Measurements from ENCODE around the gene SMIM24.

The SMIM24 gene

DNA sequence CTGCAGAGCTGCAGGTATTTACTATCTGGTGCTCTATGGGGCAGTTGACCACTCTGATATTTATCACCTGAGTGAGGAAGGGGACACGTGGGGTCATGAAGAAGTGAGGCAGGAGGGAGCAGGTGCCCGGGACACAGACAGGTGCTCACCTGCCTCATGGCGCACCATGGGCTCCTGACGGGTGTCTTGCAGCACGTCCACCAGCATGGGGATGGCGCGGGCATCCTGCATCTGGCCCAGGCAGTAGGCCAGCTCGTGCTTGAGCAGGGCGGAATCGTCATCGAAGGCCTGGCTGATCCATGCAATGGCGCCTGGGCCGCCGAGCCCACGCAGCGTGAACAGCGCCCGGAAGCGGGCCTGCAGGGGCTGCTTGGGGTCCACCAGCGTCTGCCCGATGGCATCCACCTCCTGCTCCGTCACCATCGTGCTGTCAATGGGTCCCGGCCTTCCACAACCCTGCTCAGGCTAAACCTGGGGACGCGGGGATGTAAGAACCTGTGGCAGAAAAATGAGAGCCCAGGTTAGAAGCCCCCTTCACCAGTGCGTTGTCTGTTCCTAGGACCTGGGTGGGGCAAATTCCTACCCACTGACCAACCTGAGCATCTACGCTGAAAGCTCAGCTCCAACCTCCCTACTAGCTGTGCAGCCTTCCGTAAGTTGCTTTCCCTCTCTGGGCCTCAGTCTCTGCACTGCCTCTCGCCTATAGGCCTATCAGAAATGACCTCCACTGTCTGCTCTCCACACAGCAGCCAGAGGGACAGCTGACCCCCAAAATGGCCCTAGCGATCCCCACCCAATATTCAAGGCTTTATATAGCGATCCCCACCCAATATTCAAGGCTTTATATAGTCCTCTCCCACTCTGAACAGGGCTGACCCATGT lies 16.3 kb upstream of the SMIM24 start:
- no peak for DNase-seq

DNA sequence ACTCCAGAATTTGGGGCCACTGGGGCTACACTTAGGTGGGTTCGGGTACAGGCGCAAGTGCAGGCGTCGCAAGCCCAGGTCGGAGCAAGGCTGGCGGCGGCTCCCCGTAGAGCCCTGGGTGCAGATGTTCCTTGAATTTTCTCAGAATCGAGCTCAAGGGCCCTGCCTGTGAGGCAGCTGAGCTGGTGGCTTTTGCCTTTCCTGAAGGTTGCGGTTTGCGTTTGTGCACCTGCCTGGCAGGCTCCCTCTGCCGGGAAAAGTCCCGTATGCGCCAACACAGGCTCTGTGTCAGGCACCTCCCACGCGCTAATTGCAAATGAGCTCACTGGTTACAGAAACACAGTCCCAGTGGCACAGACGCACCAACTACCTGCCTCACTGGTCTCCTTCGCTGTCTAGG lies 14.2 kb upstream of the SMIM24 start:
- peak; percentile 87 for DNase-seq

DNA sequence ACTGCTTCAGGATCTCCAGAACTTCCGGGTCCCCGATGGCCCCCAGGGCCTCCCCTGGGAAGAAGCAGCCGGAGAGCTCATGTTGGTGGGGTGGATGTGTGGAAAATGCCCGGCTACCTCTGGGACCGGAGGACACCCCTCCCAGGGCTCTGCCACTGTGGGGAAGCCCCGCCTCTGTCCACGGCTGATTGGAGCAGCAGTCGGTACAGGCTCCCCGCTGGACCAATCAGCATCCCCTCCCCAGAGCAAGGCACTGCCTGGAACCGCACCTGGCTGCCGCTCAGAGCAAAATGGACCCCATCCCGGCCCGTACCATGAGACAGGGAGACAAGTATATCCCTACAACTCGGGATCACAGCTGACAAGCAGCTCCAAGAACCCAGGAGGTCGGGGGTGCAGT lies 13.7 kb upstream of the SMIM24 start:
- DNase-seq, result no peak

DNA sequence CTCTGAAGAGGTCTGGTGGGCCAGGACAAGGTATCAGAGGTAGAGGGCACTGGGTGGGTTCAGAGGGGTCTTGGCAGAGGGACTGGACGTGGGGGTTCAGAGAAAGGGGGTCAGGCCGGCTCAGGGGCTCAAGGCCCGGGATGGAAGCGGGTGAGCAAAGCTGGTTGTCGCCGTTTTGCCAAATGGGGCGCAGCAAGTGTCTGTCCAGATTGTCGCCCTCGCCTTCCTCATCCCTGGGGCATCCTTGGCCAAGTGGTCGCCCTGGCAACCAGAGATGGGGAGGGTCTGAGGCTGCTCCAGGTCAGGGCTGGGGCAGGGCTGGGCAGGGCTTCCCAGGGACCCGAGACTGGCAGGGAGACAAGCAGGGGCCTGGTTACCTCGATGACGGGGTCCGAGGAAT lies 13.3 kb upstream of the SMIM24 start:
- no peak for DNase-seq

DNA sequence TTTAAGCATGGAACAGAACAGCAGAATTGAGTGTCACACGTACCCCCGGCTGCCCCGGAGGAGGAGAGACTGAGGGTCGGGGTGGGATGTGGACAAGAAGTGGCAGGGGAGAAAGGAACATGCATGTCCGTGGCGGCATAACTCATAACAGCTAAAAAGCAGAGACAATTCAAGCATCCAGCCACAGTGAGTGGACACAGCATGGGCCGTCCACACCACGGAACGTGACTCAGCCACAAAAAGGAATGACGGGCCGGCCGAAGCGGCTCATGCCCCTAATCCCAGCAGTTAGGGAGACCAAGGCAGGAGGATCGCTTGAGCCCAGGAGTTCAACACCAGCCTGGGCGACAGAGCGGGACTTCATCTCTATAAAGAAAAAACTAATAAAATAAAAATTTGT lies 12.6 kb upstream of the SMIM24 start:
- DNase-seq, result no peak

DNA sequence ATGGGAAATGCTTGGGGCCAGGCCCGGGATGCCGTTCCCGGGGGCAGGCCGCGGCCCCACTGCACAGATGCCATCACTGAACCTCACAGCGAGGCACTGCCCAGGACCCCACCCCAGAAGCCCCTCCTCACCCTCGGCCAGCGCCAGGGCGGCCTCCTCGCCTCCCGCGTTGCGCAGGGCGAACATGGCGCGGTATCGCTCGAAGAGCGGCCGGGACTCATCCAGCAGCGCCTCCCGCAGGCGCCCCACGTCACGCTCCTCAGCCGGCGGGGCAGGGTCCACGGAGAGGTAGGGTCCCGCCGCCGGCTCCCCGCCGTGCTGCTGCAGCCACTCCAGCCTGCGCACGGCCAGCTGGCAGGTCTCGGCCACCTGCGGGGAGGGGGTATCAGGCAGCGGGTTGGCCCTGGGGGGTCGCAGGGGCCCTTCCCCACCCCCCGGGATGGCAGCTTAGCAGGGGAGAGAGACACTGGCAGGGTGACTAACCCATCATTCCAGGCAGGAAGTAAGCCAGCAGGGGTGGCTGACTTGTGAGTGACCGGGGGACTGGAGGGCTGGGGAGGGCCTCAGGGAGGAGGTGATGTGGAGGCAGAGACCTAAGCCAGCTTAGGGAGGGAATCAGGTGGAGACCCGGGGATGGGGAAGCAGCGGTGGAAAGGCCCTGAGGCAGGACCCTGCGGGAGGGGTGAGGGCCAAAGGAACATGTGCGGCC lies 12.0 kb upstream of the SMIM24 start:
- no peak for DNase-seq

DNA sequence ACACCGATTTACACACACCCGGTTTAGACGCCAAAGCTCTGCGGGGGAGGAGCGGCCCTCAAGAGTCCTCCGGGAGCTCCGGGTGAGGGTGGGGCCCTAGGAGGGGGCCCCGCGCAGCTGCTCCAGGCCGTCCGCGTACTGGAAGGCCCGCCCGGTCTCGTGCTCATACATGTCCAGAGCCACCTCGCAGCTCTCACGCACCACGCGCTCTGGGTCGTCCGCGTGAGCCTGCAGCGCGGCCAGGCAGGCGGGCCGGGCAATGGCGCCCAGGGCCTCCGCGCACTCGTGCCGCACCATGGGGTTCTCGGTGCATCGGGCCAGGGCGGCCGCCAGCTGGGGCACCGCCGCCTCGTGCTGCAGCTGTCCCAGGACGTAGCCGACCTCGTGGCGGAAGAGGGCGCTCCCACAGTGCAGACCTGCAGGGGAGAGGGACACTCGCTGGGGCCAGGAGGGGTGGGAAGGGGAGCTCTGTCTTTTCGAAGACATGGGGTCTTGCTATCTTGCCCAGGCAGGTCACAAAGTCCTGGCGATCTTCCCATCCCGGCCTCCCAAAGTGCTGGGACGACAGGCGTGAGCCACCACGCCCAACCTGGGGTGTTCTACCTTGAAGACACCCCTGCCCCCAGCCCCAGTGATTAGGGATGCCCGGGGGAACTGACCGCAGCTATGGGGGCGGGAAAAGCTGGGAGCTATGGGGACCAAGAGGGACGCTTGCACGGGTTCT lies 11.2 kb upstream of the SMIM24 start:
- no peak for DNase-seq

DNA sequence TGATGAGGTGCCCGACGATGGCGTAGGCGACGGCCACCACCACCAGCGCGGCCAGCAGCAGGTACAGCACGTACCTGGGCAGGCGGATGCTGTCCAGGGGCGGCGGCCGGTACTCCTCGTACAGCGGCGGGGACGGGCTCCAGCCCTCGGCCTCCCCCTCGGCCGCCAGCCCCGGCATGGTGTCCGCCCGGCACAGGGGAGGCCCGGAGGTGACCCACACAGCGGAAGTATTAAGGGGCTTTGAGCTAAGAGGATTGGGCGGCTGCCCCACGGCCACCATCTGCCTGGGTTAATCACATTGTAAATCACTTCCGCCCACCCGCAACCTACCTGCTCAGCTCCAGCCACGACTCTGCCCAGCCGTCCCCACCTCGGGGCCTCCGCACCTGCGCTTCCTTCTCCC lies 2.9 kb upstream of the SMIM24 start, which contains the start of gene SMIM44:
SMIM44 (minus strand) TSS at position 216 of the 403 bp plus-strand sequence; CDS start at position 178, 38 bp downstream.
- DNase-seq, result no peak

DNA sequence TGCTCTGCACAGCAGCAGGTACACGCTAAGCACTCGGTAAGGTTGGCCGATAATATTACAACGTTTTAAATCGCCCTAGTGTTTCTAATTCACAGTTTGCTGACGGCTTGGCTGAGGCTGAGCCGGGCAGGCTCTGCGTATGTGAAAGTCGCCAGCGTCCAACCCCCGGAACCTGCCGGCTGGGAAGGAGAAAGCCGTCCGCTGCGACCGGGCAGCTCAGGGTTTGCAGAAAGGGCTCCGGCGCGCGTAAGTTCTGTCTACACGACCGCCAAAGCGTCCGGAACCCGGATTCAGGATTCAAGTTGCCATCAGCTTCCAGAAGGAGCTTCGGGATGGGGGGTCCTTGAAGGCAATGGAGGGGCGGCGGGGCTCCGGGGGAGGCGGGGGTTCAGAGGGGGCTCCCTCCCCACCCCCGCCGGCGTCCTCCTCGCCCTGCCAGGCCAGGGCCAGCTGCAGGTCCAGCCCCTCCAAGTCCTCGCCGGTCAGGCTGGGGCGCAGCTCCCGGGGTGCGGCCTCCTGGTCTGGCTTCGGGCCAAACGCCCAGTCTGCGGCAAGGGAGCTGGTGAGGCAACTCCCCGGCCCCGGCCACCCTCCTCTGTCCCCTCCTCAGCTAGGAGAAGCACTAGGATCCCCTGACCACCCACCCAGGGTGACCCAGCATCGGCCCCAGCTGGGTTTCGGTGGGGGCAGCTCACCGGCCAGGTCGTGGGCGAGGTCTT lies 2.3 kb upstream of the SMIM24 start:
- no peak for DNase-seq

DNA sequence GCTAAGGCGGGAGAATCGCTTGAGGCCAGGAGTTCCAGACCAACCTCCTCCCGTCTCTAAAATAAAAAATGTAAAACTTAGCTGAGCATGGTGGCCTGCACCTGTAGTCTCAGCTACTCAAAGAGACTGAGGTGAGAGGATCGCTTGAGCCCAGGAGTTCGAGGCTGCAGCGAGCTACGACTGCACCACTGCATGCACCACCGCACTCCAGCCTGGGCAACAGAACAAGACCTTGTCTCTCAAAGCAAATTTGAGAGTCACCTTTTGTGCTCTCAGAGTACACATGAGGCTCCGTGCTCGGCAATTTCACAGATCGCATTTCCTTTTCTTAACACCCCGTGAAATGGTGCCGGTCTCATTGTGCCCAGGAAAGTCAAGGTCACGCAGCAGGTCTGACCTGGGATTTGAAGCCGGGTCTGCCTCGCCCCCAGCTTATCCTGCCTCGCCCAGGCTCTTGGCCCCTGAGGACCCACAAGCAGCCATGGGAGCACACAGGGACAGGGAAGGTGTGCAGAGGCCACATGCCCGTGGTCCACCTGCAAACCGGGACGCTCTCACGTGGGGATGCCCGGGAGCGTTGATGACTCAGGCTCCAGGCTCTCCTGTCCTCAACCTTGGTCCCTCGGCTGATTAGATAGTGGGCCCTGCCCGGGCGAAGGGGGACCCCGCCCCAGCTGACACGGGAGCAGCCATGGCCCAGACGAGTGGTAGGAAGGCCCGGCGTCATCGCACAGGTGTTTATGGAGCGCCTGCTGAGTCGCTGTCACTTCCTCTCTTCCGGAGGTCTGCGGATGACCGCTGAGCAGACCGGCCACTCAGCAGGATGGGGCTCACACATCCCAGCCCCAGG lies 1.1 kb upstream of the SMIM24 start:
- DNase-seq, result no peak

DNA sequence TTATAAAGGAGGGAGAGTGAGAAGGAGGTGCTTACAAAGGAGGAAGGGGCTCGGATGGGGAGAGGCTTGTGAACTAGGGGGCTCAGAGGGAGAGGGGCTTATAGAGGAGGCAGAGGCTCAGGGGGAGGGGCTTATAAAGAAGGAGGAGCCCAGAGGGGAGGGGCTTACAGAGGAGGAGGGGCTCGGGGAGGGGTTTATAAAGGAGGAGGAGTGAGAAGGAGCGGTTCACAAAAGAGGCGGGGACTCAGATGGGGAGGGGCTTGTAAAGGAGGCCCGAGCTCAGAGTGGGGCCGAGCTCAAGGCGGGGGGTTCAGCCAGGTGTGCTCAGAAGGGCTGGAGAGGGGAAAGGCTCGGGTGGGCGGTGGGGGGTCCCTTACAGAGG lies 500 bp downstream of the SMIM24 start:
- DNase-seq, result no peak

DNA sequence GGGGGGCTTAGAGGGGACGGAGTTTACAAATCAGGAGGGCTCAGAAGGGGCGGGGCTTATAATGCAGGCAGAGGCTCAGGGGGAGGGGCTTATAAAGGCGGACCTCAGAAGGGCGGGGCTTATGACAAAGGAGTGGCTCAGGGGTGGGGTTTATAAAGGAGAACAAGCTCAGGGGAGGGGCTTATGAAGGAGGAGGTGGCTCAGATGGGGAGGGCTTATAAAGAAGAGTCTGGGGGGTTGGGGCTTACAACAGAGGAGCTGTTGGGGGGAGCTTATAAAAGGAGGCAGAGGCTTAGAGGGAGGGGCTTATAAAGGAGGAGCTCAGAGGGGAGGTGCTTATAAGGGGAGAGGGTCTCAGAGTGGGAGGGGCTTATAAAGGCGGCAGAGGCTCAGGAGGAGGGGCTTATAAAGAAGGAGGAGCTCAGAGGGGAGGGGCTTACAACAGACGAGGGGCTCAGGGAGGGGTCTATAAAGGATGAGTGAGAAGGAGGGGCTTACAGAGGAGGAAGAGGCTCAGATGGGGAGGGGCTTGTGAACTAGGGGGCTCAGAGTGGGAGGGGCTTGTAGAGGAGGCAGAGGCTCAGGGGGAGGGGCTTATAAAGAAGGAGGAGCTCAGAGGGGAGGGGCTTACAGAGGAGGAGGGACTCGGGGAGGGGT lies 1.0 kb downstream of the SMIM24 start:
- no peak for DNase-seq

DNA sequence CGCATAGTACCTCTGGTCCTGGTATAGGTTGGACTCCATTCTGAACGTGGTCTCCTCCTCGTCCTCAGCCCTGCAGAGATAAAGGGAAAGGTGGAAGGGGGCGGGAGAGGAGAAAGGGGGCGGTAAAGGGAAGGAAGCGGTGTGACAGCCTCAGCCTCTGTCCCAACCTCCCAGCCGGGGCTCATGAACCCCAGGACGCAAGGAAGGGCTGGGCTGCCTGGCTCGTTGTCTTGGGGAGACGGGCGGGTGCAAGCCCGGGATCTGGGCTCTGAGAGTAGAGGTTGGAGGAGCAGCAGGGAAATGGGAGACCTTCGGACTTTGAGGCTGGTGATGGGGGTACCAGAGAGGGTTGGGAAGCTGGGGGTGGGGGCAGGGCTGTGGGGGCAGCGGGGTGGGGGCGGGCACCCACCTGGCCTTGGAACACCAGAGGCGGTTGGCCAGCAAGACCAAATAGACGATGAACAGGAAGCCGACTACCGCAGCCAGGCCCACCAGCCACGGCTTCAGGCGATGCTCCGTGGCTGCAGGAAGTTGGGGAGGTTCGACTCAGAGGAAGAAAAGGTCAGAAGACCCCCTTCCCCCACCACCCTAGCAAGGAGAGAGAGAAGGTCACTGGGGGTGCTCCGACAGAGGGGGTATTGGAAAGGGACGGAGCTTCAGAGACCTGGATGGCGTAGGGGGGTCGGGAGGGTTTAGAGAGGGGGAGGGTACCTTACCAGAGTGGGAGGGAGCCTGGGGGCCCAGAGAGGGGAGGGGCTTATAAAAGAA lies 1.7 kb downstream of the SMIM24 start:
- DNase-seq, result no peak

DNA sequence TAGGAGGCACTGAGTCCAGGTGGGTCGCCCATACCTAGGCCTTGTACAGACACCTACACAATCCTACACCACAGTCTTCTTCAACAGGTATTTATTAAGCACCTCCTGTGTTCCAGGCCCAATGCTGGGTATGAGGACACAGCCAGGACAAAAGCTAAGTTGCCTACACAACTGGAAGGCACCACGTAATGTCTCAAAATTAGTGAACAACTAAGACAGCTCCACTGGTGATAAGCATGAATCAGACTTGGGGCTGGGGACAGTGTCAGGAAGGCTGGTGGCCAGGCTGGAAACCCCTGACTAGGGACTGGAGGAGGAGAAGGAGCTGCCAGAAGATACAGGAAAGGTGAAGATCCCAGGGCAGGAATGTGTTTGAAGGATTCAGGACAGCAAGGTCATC lies 2.4 kb downstream of the SMIM24 start:
- no peak for DNase-seq

DNA sequence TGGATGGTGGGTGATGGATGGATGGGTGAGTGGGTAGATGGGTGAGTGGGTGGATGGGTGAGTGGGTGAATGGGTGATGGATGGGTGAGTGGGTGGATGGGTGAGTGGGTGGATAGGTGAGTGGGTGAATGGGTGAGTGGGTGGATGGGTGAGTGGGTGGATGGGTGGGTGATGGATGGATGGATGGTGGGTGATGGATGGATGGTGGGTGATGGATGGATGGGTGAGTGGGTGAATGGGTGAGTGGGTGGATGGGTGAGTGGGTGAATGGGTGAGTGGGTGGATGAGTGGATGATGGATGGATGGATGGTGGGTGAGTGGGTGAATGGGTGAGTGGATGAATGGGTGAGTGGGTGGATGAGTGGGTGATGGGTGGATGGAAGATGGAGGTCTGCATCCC lies 2.8 kb downstream of the SMIM24 start:
- DNase-seq, result no peak

DNA sequence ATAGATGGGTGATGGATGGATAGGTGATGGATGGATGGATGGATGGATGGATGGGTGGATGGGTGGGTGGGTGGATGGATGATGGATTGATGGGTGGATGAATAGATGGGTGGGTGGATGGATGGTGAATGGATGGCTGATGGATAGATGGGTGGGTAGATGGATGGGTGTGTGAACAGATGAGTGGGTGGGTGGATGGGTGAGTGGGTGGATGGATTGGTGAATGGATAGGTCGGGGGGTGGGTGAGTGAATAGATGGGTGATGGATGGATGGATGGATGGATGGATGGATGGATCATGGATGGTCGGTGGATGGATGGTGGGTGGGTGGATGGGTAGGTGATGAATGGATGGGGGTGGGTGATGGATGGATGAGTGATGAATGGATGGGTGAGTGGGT lies 3.5 kb downstream of the SMIM24 start:
- no peak for DNase-seq

DNA sequence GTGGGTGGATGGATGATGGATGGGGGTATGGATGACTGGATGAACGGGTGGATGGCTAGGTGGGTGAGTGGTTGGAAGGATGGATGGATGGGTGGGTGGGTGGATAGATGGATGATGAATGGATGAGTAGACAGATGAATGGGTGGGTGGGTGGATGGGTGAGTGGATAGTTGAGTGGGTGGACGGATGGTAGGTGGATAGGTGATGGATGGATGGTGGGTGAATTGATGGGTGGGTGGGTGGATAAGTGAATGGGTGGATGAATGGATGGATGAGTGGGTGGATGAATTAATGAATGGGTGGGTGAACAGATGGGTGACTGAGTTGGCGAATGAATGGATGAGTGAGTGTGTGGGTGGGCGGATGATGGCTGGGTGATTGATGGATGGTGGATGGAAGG lies 4.9 kb downstream of the SMIM24 start:
- no peak for DNase-seq

DNA sequence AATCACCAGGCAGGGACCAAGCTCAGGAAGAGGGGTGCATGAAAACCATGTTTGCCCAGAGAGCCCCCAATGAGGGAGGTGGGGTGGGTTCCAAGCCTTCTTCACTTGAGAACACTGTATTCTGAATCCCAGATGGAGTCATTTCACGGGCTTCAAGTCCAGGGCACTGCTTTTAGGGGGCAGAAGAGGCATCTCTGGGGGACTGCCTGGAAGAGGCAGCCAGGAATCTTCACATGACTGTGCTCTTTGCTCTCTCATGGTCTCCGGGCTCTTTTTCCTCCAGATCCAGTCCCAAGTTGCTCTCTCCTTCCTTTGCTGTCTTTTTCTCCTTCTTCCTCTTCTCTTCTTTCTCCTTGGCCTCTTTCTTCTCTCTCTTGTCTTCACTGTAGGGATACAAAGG lies 5.7 kb downstream of the SMIM24 start:
- DNase-seq, result no peak

DNA sequence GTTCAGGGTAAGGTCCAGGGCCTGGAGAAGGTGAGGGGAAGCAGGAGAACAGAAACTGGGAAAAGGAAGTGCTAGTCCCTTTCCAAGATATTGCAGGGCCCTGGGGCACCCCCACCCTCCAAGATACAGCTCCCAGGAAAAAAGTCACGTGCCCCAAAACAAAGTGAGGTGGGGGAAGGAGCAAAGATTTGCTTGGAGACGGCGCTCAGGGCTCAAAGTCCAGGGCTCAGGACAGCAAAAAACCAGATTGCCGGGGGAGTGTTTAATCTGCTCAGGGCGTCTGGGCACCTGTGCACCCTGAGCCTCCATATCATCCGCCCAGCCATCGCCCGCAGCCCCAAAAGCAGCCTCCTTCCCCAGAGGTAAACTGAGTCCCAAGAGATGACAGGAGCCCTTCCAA lies 6.3 kb downstream of the SMIM24 start:
- no peak for DNase-seq

DNA sequence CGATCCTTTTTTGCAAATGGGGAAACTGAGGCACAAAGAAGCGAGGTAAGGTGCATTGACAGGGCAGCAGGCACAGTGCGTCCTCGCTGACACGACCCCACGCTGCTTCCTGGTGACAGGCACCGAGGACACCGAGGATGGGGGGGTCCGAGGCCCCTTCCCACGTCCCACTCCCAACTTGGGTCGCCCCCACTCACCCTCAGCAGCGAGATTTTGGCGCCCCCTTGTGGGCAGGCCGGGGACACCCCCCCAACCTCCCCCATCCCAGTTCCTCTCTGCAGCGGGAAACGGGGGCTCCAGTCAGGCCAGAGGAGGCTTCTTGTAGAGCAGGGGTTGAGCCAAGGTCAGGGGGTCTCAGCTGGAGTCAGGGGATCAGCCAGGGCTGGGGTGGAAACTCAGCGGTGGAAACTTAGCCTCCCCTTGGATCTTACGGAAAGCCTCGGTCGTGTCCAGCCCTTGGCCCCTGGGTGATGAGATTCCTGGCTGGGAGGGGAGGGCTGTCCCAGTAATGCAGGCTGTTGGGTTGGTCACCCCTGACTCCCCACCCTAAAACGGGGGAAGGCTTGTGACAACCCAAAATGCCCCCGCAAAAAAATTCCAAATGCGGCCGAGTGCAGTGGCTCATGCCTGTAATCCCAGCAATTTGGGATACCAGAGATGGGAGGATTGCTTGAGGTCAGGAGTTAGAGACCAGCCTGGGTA lies 8.2 kb downstream of the SMIM24 start:
- no peak for DNase-seq

Measured in NCI-H2107 (cell line).